ENCODE data around the gene FGB. TPM values are rescaled to one million over a fixed set of nuclear protein-coding genes. Genes with fewer than 3 reads are reported as not detected.

Gene FGB
- total and polyA plus RNA-seq, 2 experiments from 2014 or later = not detected

DNA sequence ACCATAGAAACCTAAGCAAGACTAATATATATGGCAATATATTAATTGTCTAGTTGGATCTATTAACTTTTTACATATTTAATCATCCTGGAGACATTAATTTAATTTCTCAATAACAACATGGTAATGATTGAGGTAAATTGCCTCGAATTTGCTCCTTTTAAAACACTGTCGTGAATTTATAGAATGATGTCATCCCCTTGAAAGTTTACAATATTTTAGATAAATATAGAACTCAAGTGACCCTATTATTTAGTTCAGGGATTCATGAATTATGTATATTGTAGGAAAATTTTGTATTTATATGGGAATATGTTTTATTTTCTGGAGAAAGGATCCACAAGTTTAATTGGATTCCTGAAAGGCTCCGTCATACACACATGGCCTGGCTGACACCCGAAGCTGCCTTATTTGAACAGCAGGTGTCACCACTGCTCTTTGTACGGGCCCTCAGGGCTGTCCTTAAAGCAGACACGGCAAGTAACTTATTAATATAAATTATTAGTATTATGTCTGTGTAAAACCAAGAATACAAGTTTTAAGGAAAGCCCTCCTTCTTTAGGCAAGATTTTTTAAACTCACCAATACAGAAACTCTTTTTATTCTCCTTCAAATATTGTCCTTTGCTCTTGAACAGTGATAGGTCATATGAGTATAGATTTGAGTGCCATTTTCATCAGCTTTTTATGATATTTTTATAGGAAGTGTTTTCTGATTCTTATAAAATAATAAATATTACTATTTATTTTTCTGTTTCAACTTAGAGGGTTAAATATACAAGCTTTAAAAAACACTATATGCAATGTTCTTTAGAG lies 10.7 kb upstream of the FGB start:
- no peak overlapping the region for H3K27ac ChIP-seq (ENCODE audit: low read depth)
- H2AFZ ChIP-seq = no peak overlapping the region
- H3K36me3 ChIP-seq (ENCODE audit: insufficient read depth) = peaks cover 5% of the 10 kb centered on the region; the same call in 1 of the 2 replicates
- peaks cover 6% of the 10 kb centered on the region; the same call in 1 of the 2 replicates for H4K20me1 ChIP-seq (replicated peaks; ENCODE audit: insufficient read depth)
- no peak for TF ChIP-seq CREB1 (CRISPR knock-in tag; IDR thresholded peaks at IDR 0.05; ENCODE audit: low read depth)
- no peak for TF ChIP-seq NANOG (IDR thresholded peaks at IDR 0.05; ENCODE audit: borderline replicate concordance)
- TF ChIP-seq, protein P1, sequence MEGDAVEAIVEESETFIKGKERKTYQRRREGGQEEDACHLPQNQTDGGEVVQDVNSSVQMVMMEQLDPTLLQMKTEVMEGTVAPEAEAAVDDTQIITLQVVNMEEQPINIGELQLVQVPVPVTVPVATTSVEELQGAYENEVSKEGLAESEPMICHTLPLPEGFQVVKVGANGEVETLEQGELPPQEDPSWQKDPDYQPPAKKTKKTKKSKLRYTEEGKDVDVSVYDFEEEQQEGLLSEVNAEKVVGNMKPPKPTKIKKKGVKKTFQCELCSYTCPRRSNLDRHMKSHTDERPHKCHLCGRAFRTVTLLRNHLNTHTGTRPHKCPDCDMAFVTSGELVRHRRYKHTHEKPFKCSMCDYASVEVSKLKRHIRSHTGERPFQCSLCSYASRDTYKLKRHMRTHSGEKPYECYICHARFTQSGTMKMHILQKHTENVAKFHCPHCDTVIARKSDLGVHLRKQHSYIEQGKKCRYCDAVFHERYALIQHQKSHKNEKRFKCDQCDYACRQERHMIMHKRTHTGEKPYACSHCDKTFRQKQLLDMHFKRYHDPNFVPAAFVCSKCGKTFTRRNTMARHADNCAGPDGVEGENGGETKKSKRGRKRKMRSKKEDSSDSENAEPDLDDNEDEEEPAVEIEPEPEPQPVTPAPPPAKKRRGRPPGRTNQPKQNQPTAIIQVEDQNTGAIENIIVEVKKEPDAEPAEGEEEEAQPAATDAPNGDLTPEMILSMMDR (conservative IDR thresholded peaks at IDR 0.05; ENCODE audit: low read depth in 2 of 2) = peak; percentile 75 to 89
- TF ChIP-seq ZNF331 (CRISPR knock-in tag; IDR thresholded peaks at IDR 0.05; ENCODE audit: low read depth) = no peak
- TF ChIP-seq JUNB (IDR thresholded peaks at IDR 0.05; ENCODE audit: unreplicated experiment) = no peak
- TF ChIP-seq, protein P2, sequence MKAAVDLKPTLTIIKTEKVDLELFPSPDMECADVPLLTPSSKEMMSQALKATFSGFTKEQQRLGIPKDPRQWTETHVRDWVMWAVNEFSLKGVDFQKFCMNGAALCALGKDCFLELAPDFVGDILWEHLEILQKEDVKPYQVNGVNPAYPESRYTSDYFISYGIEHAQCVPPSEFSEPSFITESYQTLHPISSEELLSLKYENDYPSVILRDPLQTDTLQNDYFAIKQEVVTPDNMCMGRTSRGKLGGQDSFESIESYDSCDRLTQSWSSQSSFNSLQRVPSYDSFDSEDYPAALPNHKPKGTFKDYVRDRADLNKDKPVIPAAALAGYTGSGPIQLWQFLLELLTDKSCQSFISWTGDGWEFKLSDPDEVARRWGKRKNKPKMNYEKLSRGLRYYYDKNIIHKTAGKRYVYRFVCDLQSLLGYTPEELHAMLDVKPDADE (IDR thresholded peaks at IDR 0.05) = no peak
- H3K4me3 Mint-ChIP-seq = no peak overlapping the region
- peaks cover 30% of the 10 kb centered on the region for H3K79me2 ChIP-seq (replicated peaks; ENCODE audit: insufficient read depth)
- H3K9me3 Mint-ChIP-seq = no peaks in the 10 kb centered on the region
- H3K9me2 ChIP-seq (ENCODE audit: insufficient read depth) = no peaks in the 10 kb centered on the region
- peaks cover 8% of the 10 kb centered on the region for H3K4me1 Mint-ChIP-seq
- H3K27me3 Mint-ChIP-seq (ENCODE audit: insufficient read depth, low read depth, poor library complexity) = no peaks in the 10 kb centered on the region
- peaks cover 8% of the 10 kb centered on the region; the same call in 1 of the 2 replicates for H3K4me1 ChIP-seq (ENCODE audit: insufficient read depth)
- ATAC-seq (peak; percentile 43), DNase-seq (ENCODE audit: low spot score) (peak; percentile 71)
- no peaks in the 10 kb centered on the region for H3K27me3 ChIP-seq (ENCODE audit: insufficient read depth)
- H3K27ac Mint-ChIP-seq = no peak overlapping the region
- H3K36me3 Mint-ChIP-seq (ENCODE audit: low read depth) = peaks cover 8% of the 10 kb centered on the region
- no peaks in the 10 kb centered on the region for H3F3A ChIP-seq (replicated peaks; ENCODE audit: low read depth)
- no peak overlapping the region for H3K4me2 ChIP-seq
- H3K4me3 ChIP-seq = no peak overlapping the region

DNA sequence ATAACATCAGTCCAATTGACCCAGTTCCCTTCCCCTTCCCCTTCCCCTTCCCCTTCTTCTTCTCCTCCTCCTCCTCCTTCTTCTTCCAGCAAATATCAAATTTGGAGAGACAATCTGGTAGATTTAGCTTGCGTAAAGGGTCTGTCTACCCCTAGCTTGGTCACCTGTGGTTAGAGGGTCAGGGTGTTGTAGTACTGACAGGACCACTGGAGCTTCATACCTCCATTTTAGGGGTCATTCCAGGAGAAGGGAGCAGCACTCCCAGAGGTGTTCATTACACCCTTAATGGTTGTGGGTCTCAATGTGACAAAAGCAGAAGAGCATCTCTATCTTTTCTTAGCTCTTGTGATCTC lies 3.7 kb upstream of the FGB start:
- Histone ChIP-seq H4K20me1 (replicated peaks; ENCODE audit: insufficient read depth) (no peaks in the 10 kb centered on the region), H3K36me3 (ENCODE audit: insufficient read depth) (no peaks in the 10 kb centered on the region), H3K4me1 (ENCODE audit: insufficient read depth) (no peaks in the 10 kb centered on the region), H3K79me2 (replicated peaks; ENCODE audit: insufficient read depth) (no peaks in the 10 kb centered on the region), H3F3A (replicated peaks; ENCODE audit: low read depth) (no peaks in the 10 kb centered on the region), H2AFZ (no peak overlapping the region), H3K4me2 (no peak overlapping the region), H3K4me3 (no peak overlapping the region), H3K27me3 (ENCODE audit: insufficient read depth) (no peaks in the 10 kb centered on the region), H3K9me2 (ENCODE audit: insufficient read depth) (no peaks in the 10 kb centered on the region), H3K27ac (ENCODE audit: low read depth) (no peak overlapping the region)
- TF ChIP-seq ZNF331 (CRISPR knock-in tag; IDR thresholded peaks at IDR 0.05; ENCODE audit: low read depth) = no peak
- Mint-ChIP-seq H3K27ac (no peak overlapping the region), H3K4me3 (no peak overlapping the region), H3K36me3 (ENCODE audit: low read depth) (no peaks in the 10 kb centered on the region), H3K4me1 (no peaks in the 10 kb centered on the region; the same call in 2 of the 3 replicates), H3K27me3 (ENCODE audit: insufficient read depth, low read depth, poor library complexity) (no peaks in the 10 kb centered on the region), H3K9me3 (no peaks in the 10 kb centered on the region)
- DNase-seq (ENCODE audit: low spot score) (no peak), ATAC-seq (peak; percentile 23; the same call in 2 of the 3 replicates)

Data from GM23338 (cell line).